IMR-90 (cell line): ENCODE measurements around the gene EDN3.

Experiments
- POLR2A ChIP-seq: IDR thresholded peaks from 2 replicates; pipeline ENCODE4 v1.6.1; 2012; ENCODE audit warnings: mild to moderate bottlenecking, low read depth, low read length
- RCOR1 ChIP-seq: IDR thresholded peaks from 2 replicates; pipeline ENCODE4 v1.6.1; 2012; ENCODE audit warnings: mild to moderate bottlenecking, low read length, improper control_type of control experiment; ENCODE audit not compliant: insufficient replicate concordance
- TF ChIP-seq, protein P1 (sequence below): conservative IDR thresholded peaks from 2 replicates; pipeline ENCODE4 v1.5.1; 2012; ENCODE audit warnings: mild to moderate bottlenecking, low read depth, low read length, improper control_type of control experiment

DNA sequence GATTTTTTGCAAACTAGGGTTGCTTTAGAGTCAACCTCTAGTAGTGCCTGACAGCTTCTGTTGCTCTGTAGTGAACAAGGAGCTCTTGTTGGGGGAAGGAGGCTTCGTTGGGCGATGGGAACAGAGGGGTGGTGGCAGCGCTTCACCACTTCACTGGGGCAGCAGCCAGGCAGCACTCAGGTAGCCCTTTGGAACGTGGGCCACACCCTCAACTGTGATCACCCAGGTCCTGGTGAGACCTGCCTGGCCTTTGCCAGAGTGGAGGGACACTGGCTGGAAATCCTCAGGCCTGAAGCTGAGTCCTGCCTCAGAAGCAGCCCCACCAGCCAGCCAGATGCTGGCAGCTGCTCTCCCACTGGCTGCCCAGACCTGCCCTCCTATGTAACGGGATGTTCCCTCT, 10.4 kb upstream of the EDN3 start:
- no peak for TF ChIP-seq POLR2A
- no peak for TF ChIP-seq RCOR1
- TF ChIP-seq, protein P1, sequence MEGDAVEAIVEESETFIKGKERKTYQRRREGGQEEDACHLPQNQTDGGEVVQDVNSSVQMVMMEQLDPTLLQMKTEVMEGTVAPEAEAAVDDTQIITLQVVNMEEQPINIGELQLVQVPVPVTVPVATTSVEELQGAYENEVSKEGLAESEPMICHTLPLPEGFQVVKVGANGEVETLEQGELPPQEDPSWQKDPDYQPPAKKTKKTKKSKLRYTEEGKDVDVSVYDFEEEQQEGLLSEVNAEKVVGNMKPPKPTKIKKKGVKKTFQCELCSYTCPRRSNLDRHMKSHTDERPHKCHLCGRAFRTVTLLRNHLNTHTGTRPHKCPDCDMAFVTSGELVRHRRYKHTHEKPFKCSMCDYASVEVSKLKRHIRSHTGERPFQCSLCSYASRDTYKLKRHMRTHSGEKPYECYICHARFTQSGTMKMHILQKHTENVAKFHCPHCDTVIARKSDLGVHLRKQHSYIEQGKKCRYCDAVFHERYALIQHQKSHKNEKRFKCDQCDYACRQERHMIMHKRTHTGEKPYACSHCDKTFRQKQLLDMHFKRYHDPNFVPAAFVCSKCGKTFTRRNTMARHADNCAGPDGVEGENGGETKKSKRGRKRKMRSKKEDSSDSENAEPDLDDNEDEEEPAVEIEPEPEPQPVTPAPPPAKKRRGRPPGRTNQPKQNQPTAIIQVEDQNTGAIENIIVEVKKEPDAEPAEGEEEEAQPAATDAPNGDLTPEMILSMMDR: no peak
